HG03354 (cell line): ENCODE results near the gene NAALADL2.

Source experiments
- ATAC-seq: cut with Tn5 transposase; IDR thresholded peaks from one replicate; pipeline ENCODE4 v1.9.1; 2021; ENCODE audit warnings: mild to moderate bottlenecking; ENCODE audit not compliant: unreplicated experiment, poor library complexity, severe bottlenecking

NAALADL2 gene

DNA sequence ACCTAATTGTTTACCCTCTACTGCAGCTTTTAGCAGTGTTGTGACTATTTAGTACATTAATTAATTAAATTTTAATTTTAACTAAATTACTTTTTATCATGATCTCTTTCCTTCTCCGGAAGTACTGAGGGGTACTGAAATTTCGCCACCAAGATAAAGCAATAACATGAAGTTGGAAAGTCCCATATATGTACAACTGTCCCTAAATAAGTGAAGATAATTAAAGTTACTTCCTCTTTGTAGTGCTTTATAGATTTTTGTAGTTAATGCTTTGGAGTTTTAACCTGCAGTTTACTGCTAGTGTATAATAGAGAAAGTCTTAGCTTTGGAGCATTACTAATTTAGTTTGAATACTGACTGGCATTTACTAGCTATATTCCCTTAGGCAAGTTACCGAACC is 325.3 kb downstream of the NAALADL2 start:
- no peak for ATAC-seq

DNA sequence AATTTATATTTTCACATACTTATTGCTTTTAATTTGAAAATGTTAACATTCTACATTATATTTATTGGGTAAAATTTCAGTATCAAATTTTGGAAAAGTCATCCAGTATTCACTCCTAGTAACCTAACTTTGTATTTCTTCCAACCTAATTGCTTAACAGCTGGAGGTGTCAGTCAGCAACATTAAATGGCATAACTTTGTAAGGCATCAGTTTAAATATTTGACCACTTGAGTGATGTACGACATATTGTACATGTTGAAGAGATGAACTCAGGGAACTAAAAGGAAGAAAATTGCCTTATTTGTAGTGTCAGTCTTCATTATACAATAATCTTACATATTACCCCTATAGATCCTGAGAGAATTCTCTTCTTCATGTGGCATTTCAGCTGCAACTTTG is 326.8 kb downstream of the NAALADL2 start:
- ATAC-seq, result no peak

DNA sequence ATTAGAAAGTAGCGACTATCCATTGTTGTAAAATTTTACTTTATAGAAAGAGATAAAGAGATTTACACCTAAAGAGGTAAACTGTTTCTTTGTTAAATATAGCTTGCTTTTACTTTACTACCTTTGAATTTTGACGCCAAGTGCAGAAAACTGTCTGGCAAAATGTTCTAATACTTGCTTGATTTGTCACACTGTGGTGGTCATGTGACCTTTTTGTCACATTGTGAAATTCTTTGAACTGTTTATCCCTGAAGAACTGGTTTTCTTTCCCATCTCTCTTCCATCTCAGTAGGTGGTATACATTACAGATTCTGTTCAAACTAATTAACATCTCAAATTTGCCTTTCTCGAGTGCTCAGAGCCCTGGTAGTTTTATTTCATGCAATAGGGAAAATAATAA is 327.4 kb downstream of the NAALADL2 start:
- no peak for ATAC-seq

DNA sequence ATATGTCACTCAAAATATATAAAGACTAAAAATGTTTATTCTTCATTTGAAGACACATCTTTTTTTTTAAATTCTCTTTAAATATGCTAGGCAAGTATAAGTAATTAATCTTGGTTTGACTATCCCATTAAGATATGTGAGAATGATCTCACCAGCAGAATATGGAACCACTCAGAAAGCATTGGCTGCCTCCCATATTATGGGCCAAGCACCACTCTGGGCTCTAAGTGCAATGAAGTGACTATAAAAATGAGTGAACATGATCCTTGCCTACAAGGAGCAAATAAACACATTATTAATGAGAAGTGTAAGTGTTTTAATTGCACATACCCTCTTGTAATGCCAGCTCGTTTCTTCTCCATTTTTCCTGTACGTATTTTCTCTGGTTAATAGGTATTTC is 328.5 kb downstream of the NAALADL2 start:
- no peak for ATAC-seq

DNA sequence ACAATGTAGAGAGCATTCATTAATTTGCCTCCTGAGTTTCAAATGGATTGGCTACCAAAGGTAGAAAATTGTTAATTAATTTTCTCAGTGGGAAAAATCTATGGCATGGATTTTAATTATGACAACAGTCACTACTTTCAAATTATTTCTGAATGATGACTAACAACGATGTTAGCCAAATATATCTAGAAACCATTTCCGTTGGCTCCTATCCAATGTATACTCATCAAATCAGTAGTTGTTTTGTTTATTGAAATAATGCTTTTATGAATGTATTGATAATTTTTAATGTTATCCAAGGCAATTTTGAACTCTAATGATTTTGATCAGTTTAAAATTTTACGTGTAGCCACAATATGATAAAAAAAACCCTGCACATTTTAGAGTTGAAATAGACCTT is 333.4 kb downstream of the NAALADL2 start:
- ATAC-seq, result no peak

DNA sequence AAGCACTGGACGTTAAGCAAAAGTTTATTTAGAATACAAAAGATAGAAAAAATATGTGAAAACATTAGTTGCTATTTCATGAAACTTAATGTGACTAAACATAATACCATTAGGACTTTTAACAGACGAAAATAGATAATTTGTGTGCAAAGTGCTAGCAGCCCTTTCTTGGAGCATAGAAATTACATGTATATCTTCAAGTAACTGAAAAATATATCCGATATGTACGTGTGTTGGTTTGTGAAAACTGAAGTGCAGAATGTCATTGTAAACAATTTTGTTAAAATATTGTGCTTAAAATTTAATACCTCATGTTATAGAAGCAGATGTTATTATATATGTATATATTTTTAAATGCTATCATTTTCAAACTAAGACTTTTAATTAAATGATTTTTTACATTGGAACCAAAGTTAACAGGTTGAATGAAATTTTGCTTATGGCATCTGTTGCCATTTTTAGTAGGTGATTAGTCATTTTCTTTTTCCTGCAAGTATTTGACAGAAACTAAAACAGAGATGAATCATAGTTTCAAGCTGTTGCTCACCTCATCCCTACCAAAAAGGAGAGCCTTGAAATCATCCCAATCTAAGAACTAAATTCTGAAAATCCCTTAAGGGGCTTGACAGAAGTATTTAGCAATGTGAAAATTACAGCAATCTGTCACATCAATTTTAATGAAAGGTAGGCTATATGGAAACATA is 334.8 kb downstream of the NAALADL2 start:
- peak; percentile 56 for ATAC-seq

DNA sequence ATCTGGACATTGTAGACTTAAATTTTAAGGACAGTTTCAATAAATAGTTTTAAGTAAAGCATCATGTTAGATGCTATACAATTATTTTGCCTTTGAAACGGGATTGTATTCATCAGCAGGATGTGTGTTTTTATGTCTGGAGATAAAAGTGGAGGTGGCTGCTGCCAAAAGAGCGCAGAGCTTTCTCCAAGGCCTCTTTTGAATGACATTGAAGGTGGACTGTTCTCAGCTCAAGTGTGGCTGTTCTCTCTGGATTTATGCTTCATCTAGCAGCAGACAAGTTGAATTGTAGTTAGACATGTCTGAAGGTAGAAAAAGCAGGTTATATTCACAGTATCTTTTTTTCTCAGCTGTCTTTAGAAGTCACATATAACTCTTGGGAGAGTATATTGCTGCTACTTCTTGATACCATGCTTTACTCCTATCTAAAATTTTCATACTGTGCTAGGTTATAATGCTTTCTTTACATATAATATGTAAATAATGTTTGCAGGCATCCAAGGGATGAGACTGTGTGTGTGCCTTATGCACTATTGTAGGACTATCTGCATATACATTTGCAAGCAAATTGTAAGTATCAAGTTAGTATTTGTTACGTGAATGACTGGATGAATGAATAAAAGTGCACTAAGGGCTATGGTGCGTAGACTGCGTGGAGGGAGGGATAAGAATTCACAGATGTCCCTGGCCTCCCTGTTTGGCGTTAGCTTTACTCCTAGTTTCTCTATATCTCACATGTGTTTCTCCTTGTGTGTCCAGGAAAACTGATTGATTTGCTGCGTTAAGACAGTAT is 340.1 kb downstream of the NAALADL2 start:
- ATAC-seq, result no peak

DNA sequence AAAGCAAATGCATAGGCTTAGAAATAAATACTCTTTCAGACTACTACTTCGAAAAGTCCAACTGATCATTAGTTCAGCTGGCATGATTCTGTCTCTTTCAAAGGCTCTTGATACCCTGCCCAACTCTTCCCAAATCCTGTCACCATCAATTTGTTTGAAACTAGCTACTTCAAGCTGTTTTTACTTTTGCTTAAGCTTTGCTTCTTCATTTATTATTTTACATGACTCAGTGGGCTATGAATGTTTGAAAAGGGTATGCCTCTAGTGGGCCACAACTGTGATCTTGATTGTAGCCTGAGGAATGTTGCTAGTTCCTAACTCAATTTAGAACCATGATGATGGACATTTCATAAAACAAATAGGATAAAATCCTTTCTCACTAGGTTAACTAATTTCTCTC is 340.8 kb downstream of the NAALADL2 start:
- ATAC-seq, result no peak

DNA sequence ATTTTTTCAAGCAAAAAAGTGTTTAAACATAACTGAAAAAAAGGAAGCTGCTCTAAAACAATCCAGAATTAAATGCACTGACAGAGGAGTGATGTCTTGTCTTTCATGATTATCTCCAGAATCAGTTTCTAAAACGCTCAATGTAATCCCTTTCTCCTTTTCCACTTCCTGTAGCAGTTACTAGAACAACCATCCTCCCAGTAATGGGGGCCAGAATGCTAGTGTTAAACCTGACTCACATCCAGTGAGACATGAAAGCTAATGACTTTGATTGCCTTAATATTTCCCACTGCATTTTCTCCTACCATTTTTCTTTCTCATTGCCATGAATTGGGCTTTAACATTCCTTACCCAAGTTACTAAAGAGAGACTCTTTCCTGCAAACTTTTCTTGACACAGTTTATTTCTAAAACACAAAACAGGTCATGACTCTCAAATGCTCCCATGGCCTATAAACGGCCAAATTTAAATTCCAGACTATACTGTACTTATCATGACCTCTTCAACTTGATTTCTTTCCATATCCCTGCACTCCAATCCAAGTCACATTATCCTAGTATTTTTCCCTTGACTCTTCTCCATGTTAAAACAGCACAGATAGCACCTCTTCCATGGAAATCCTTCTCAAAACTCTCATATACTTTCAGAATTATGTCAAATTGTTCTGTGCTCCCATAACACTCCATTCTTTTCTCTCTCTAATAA is 341.4 kb downstream of the NAALADL2 start:
- ATAC-seq, result no peak

DNA sequence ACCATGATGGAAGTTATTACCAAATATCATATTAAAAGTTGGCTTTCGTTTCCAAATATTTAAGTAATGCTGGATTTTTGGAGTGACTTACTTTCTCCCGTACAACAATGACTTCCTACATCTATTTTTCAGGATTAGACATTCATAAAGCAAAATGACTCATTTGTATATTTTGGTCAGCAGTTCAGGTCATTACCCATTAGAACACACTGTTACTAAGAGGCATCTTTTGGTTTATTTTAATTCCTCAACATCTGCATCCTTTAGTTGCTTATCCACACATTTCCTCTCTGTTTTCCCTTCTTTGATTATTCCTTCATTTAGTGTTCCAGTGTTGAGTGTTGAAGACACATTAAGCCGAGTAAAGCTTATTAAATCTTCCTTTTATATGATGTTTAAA is 348.2 kb downstream of the NAALADL2 start:
- ATAC-seq, result no peak

DNA sequence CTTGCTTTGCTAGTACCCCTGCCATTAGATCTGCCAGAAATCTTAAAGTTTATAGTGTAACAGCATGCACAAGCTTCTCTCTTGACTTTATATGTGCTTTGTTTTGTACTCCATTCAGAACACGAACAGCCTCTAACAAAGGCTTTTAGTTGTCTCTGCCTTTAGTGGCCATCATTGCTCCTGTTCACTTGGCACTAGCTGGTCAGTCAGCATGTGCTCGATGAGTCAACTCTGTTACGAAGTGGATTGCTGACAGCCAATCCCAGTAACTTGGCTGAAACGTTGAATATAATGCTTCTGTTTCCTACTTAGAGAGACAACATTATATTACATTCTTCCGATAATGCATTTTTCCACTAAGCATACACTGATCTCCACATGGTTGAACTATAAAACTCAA is 349.2 kb downstream of the NAALADL2 start:
- no peak for ATAC-seq

DNA sequence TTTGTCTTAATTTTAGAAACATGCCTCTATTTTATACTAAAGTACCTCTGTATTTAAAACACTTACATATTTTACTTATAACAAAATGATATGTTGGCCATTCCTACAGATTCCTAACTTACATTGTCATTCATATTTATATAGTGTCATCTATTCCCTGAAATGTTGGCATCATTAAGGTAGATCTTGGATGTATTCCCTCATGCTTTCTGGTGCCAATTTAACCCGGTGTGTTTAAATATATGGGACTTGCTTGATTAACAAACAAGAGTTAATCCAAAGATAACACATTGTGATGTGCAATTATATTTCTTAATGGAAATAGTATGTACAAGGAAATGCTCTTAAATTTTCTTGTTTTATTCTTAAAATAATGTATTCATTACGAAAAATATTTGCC is 352.3 kb downstream of the NAALADL2 start:
- ATAC-seq, result no peak

DNA sequence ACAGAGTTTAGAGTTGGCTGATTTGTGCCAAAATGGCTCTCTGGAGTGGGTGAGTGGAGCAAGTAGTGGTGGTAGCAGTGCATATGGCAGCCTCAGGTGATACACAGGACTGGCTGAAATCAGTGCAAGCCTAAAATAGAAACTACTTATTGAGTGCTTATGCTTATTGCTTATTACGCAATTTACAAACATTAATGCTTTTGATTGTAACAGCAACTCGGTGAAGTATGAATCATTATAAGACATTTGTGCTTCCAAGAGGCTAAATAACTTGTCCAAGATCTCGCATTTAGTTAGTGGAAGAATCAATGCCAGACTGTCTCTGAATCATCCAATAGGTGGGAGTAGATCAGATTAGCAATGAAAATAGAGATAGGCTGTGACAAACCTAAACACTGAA is 353.8 kb downstream of the NAALADL2 start:
- no peak for ATAC-seq

DNA sequence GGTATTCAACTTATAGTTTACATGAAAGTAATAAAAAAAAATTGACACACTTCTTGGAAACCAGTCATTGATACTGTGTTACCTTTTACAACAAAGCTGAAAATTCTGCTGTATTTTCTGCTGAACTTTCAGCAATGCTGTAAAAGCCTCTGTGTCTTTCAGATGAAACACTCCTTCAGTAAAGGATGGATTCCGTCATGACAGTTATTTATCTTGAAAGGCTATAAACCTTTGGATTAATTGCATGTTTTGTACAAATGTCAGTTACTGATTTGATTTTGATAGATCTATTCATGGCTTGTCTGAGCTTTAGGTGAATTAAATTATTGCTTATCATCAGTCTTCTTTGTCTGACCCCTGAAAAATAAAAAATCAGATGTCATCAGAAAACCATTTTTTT is 355.1 kb downstream of the NAALADL2 start:
- no peak for ATAC-seq

DNA sequence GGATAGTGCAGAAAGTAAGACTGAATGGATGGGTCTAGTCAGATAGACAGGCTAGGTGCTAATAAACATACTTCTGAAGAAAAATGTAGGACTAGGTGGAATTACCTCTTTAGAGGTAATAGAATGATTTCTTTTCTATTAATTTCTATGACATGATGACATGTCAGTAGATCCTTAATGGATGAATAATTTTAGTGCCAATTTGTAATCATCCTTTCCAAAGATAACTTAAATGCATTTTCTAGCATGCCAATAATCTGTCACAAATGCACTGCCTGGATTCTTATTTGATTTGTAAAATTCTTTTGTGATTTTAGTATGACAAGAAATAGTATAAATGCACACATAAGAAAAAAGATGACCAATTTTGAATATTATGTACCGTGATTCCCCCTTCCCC is 356.7 kb downstream of the NAALADL2 start:
- ATAC-seq, result no peak

DNA sequence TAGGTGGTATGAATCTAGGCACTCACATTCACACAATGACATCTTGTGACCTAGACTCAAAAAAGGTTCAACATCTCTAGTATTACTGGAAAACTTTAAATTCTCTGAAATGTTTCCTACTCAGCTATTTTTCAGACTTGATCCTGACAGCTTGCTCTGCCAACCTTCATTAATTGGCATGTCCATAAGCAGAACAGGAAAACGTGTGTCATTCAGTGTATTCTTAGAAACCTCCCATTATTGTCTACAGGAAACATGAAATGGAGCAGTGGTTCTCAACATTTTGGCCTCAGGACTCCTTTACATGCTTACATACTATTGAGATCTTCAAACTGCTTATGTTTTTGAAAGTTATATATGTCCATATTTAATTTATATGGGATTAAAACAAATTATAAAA is 363.2 kb downstream of the NAALADL2 start:
- ATAC-seq, result no peak

DNA sequence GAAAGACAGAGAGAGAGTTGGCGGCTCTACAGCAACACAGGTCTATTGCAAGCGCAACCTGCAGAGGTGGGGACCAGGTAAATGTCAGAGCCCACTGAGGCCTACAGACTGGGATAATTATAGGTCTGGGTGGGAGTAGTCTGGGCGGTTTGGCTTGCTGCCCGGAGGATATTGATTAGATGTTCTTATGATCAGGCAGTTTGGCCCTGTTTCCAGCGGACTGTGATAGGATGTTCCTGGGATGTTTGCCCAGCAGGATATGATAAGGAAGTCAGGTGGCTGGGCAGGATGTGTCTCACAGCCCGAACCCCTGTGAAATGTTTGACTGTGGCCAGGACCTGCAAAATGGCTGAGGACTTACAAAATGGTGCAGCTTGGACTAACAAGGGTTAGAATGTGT is 364.9 kb downstream of the NAALADL2 start:
- ATAC-seq, result no peak

DNA sequence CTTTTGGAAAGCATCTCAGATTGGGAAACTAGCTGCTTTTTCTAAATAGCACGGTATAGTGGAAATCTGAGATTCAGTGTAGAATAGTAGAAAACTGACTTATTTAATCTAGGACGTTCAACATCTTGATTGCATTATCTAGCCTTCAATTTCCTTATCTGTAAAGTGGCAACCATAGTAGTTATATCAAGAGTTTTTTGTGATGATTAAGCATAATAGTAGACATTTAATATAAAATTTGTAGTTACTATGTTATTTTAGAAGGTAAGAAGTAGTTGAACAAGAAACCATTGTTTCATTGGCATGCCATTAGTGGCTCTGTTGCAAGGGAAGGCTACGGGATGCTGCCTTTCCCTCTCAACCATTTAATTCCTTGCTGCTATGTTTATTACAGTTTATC is 367.3 kb downstream of the NAALADL2 start:
- ATAC-seq, result no peak

DNA sequence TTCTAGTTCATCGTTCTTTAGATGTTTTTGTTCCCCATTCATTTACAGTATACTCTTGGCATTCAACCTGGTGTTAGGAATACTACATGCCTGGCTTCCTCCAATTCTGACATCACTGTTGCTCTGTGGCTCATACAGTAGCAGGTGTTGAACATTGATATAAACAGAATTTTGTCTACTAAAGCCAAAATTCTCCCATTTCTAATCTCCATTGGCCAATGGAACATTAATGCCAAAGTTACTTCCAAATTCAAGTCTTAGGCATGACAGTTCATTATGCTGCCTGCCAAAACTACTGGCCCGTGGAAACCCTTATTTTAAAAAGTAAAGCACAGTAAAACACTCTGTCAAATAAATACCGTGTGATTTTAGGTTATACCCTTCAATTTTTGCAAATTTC is 368.0 kb downstream of the NAALADL2 start:
- ATAC-seq, result no peak

DNA sequence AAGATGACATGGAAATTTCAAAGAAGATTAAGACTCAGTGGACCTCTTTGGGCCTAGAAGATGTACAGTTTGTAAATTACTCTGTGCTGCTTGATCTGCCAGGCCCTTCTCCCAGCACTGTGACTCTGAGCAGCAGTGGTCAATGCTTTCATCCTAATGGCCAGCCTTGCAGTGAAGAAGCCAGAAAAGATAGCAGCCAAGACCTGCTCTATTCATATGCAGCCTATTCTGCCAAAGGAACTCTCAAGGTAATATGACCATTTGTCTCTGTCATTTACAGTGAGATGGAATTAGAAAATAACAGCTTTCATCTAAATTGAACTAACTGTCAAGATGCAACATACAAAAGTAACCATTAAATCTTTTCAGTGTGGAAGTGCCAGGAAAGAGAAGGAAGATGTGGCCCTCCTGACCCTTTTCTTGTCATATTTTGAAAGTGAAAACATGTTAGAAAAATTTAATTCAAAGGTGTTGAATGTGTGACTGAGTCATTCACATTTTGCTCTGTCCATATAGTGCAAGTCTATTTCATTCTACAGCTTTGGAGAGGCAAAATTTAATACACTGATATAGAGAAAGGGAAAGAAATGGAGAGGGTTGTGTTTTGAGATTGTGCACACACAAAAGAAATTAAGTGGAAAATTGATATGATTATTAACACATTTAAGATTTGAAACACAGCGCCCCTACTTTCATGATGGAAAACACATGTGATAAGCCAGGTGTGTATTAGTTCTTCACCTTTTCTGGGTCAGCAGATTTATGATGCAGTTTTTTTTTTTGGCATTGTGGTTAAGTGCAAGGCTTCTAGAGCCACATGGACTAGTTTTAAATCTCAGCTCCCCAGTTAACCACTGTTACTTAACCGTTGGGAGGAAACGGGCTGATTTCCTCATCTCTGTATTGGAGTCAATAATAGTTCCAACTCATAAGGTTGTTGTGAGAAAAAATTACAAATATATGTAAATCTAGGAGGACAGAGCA is 375.1 kb downstream of the NAALADL2 start:
- no peak for ATAC-seq
